H1 (cell line): Measurements from ENCODE around the gene BET1L. TPM values are rescaled to one million over a fixed set of nuclear protein-coding genes. Genes with fewer than 3 reads are reported as not detected.
A peak's percentile ranks its signal among the peaks of the same experiment; 100 is the strongest.
"Not testable (repeated sequence)": the region's sequence is repeated elsewhere in the genome, so short reads cannot be mapped to it uniquely, and the experiment has no call there.

Experiments
- CTCF ChIA-PET: fragments of 300-600 bp; sonication (Branson Sonifier 250); formaldehyde crosslinking; loops from one replicate; lab custom pipeline; 2021; ENCODE audit not compliant: partially characterized antibody; lab: Charles Lee
- POLR2A ChIA-PET: fragments of 300-600 bp; sonication (Branson Sonifier 250); formaldehyde crosslinking; loops from one replicate; lab custom pipeline; 2021; ENCODE audit warnings: inconsistent platforms; ENCODE audit not compliant: partially characterized antibody; lab: Charles Lee
- DNase-seq, 2 experiments: peaks; one replicate each; pipeline versions ENCODE4 v3.0.0 to v3.0.0-alpha.2; 2010 to 2022; ENCODE audit warnings: low spot score in 2 of 2, low read depth in 1 of 2, mixed read lengths in 1 of 2
- FAIRE-seq: peaks from 2 replicates; lab custom pipeline; 2011; peaks lifted over from hg19 to GRCh38; lab: Jason Lieb, UNC
- H2AFZ ChIP-seq: 2 replicates; pipeline ENCODE4 v1.8.1; 2012; ENCODE audit warnings: low read length, inconsistent platforms
- H2AK5ac ChIP-seq: 2 replicates; pipeline ENCODE4 v1.6.1; 2013; ENCODE audit warnings: low read depth, low read length
- H2BK120ac ChIP-seq: replicated peaks from 2 replicates; pipeline ENCODE3; 2013; ENCODE audit warnings: low read depth, low read length, inconsistent platforms
- H2BK12ac ChIP-seq: 2 replicates; pipeline ENCODE4 v1.6.1; 2013; ENCODE audit warnings: low read depth, low read length
- H2BK15ac ChIP-seq: 2 replicates; pipeline ENCODE4 v1.6.1; 2013; ENCODE audit warnings: low read length
- H2BK20ac ChIP-seq: 2 replicates; pipeline ENCODE4 v1.6.1; 2013; ENCODE audit warnings: low read length
- H2BK5ac ChIP-seq: 2 replicates; pipeline ENCODE4 v1.6.1; 2013; ENCODE audit warnings: low read depth, low read length
- H3K14ac ChIP-seq: 2 replicates; pipeline ENCODE4 v1.6.1; 2013; ENCODE audit warnings: inconsistent platforms; ENCODE audit not compliant: insufficient read length
- H3K18ac ChIP-seq: 2 replicates; pipeline ENCODE4 v1.6.1; 2013; ENCODE audit warnings: low read length; ENCODE audit errors: extremely low read depth
- H3K23ac ChIP-seq: 2 replicates; pipeline ENCODE4 v1.6.1; 2013; ENCODE audit warnings: inconsistent platforms; ENCODE audit not compliant: insufficient read length
- H3K23me2 ChIP-seq: 2 replicates; pipeline ENCODE4 v1.6.1; 2013; ENCODE audit warnings: low read depth, low read length
- H3K27ac ChIP-seq: 2 replicates; pipeline ENCODE4 v1.6.1; 2011; ENCODE audit warnings: low read depth, low read length, inconsistent platforms
- H3K27me3 ChIP-seq, 4 experiments: replicated peaks in 1 of 4; 1 replicate in 1 of 4; 2 replicates in 3 of 4; pipeline versions ENCODE4 v1.6.1 to v1.8.1; 2011 to 2013; ENCODE audit warnings: low read length in 3 of 4, mild to moderate bottlenecking in 3 of 4, inconsistent platforms in 2 of 4, mixed read lengths in 2 of 4, moderate library complexity in 1 of 4; ENCODE audit not compliant: control insufficient read depth in 3 of 4, insufficient read depth in 3 of 4; ENCODE audit errors: extremely low read depth in 1 of 4
- H3K36me3 ChIP-seq, 4 experiments: 2 replicates each; pipeline versions ENCODE4 v1.6.1 to v1.8.1; 2011 to 2013; ENCODE audit warnings: mild to moderate bottlenecking in 4 of 4, low read length in 3 of 4, moderate library complexity in 2 of 4, control low read depth in 1 of 4, inconsistent platforms in 1 of 4; ENCODE audit not compliant: insufficient read depth in 4 of 4, control insufficient read depth in 2 of 4
- H3K4ac ChIP-seq: replicated peaks from 2 replicates; pipeline ENCODE3; 2013; ENCODE audit warnings: low read length, low read depth, mixed read lengths, inconsistent platforms; ENCODE audit not compliant: insufficient read length
- H3K4me1 ChIP-seq, 4 experiments: replicated peaks in 1 of 4; 1 replicate in 1 of 4; 2 replicates in 3 of 4; pipeline versions ENCODE4 v1.6.1 to v1.8.1; 2011 to 2013; ENCODE audit warnings: low read length in 3 of 4, inconsistent platforms in 2 of 4, mixed read lengths in 1 of 4; ENCODE audit not compliant: insufficient read depth in 4 of 4, control insufficient read depth in 3 of 4
- H3K4me2 ChIP-seq, 2 experiments: 2 replicates each; pipeline versions ENCODE4 v1.6.1 to v1.8.1; 2011 to 2013; ENCODE audit warnings: low read depth in 2 of 2, low read length in 2 of 2, control low read depth in 1 of 2, inconsistent platforms in 1 of 2, mild to moderate bottlenecking in 1 of 2; ENCODE audit not compliant: insufficient read depth in 1 of 2
- H3K4me3 ChIP-seq, 4 experiments: fragments of 200-600, 300-600 bp in 1 of 4; sonication (generic), shearing (Covaris generic), sonication (Bioruptor Twin) in 1 of 4; 2 replicates each; pipeline versions ENCODE4 v1.5.1 to v1.8.1; 2011 to 2016; ENCODE audit warnings: low read length in 4 of 4, low read depth in 3 of 4, control low read depth in 2 of 4, inconsistent platforms in 2 of 4, mild to moderate bottlenecking in 2 of 4, mixed read lengths in 1 of 4, moderate library complexity in 1 of 4; ENCODE audit not compliant: insufficient read depth in 2 of 4; ENCODE audit errors: extremely low read depth in 1 of 4
- H3K56ac ChIP-seq: replicated peaks from 2 replicates; pipeline ENCODE3; 2013; ENCODE audit warnings: low read depth, mild to moderate bottlenecking, mixed read lengths, low read length, inconsistent platforms; ENCODE audit not compliant: insufficient read length
- H3K79me1 ChIP-seq: 2 replicates; pipeline ENCODE4 v1.6.1; 2013; ENCODE audit warnings: low read depth, low read length, control low read depth
- H3K79me2 ChIP-seq, 2 experiments: 2 replicates each; pipeline versions ENCODE4 v1.6.1 to v1.8.1; 2012 to 2013; ENCODE audit warnings: low read length in 2 of 2, mild to moderate bottlenecking in 2 of 2, inconsistent platforms in 1 of 2; ENCODE audit not compliant: insufficient read depth in 2 of 2, control insufficient read depth in 1 of 2
- H3K9ac ChIP-seq, 4 experiments: replicated peaks in 1 of 4; 1 replicate in 1 of 4; 2 replicates in 3 of 4; pipeline versions ENCODE4 v1.6.1 to v1.8.1; 2011 to 2013; ENCODE audit warnings: low read depth in 3 of 4, low read length in 3 of 4, control low read depth in 2 of 4, mild to moderate bottlenecking in 2 of 4, moderate library complexity in 2 of 4, inconsistent platforms in 1 of 4; ENCODE audit errors: extremely low read depth in 1 of 4
- H3K9me3 ChIP-seq, 2 experiments: 2 replicates each; pipeline versions ENCODE4 v1.6.1 to v1.8.1; 2012 to 2013; ENCODE audit warnings: mild to moderate bottlenecking in 2 of 2, moderate library complexity in 2 of 2, control low read depth in 1 of 2, inconsistent platforms in 1 of 2, low read depth in 1 of 2, low read length in 1 of 2, mixed read lengths in 1 of 2; ENCODE audit not compliant: insufficient read depth in 2 of 2
- H4K20me1 ChIP-seq, 2 experiments: replicated peaks in 1 of 2; 2 replicates each; pipeline versions ENCODE3 to v1.8.1; 2011 to 2013; ENCODE audit warnings: inconsistent platforms in 2 of 2, low read length in 2 of 2, mild to moderate bottlenecking in 1 of 2; ENCODE audit not compliant: insufficient read depth in 2 of 2, control insufficient read depth in 1 of 2
- H4K5ac ChIP-seq: 2 replicates; pipeline ENCODE4 v1.6.1; 2013; ENCODE audit warnings: low read length, low read depth, mixed read lengths, inconsistent platforms; ENCODE audit not compliant: insufficient read length
- H4K8ac ChIP-seq: 2 replicates; pipeline ENCODE4 v1.8.0; 2013; ENCODE audit warnings: mild to moderate bottlenecking, moderate library complexity, low read length, inconsistent platforms; ENCODE audit not compliant: insufficient read depth; ENCODE audit errors: extremely low read depth
- H4K91ac ChIP-seq: replicated peaks from 2 replicates; pipeline ENCODE3; 2013; ENCODE audit warnings: low read length, mixed read lengths, inconsistent platforms; ENCODE audit not compliant: insufficient read length
- CHD2 ChIP-seq: IDR thresholded peaks from 2 replicates; pipeline ENCODE4 v1.6.1; 2012; ENCODE audit warnings: low read length, improper control_type of control experiment
- POLR2AphosphoS5 ChIP-seq: IDR thresholded peaks from 2 replicates; pipeline ENCODE4 v1.6.1; 2011; ENCODE audit warnings: low read depth, low read length
- WGBS, 2 experiments: shearing (Covaris generic) in 1 of 2; methylation state at CpG; one replicate each; pipeline versions ENCODE4 v1.1.6 to v1.1.7; 2013 to 2015; ENCODE audit warnings: low lambda C conversion rate in 2 of 2, mixed read lengths in 2 of 2, inconsistent platforms in 1 of 2, low coverage in 1 of 2, missing lambda C conversion rate in 1 of 2; ENCODE audit not compliant: insufficient replicate concordance in 2 of 2, insufficient coverage in 1 of 2, insufficient read length in 1 of 2; ENCODE audit errors: extremely low coverage in 1 of 2, missing lambda C conversion rate in 1 of 2; 5-methylcytosine and 5-hydroxymethylcytosine counted together
- polyA plus RNA-seq, 7 experiments: library from polyadenylated mRNA; depleted of rRNA in 3 of 7; stranded (reverse) in 5 of 7; unstranded in 2 of 7; fragments of >200 nt in 5 of 7; fragments of 200-250 nt in 2 of 7; gene quantifications; 1 replicate in 5 of 7; 2 replicates in 1 of 7; 4 replicates in 1 of 7; pipeline versions ENCODE4 v1.2.1 to v1.2.3, GENCODE V29; 2011 to 2013; ENCODE audit warnings: missing spikeins in 2 of 7, mixed read lengths in 2 of 7
- total RNA-seq: library from RNA; stranded (reverse); fragmentation: NEBNext Ultra II Directional; extraction: Animal tissue kit (Norgen Biotek cat#: 25700); gene quantifications from 2 replicates; pipeline ENCODE4 v1.2.1, GENCODE V29; 2021

Gene BET1L
- total and polyA plus RNA-seq, 2 of the 8 experiments (the other 6 are each of a cell fraction or from before 2014, with no cell fraction given): 40.2 to 61.9 TPM

DNA sequence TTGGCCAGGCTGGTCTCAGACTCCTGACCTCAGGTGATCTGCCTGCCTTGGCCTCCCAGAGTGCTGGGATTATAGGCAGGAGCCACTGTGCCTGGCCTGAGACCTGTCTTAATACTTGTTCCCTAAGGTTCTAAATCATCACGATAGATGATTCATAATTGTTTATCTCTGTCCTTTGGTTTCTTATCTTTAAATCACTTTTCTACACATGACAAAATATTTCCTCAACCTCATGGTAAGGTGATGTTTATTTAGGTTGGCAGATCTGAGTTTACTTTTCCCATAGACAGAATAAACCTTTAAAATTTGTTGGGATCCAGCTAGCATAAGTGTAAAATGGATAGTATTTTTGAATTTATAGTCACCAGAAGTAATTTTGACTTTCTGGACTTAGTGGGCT is 33.1 kb upstream of the BET1L start (continued):
- TF ChIP-seq POLR2AphosphoS5 (no peak), CHD2 (no peak)
- TF ChIP-seq, all 59 proteins: peak for 0

DNA sequence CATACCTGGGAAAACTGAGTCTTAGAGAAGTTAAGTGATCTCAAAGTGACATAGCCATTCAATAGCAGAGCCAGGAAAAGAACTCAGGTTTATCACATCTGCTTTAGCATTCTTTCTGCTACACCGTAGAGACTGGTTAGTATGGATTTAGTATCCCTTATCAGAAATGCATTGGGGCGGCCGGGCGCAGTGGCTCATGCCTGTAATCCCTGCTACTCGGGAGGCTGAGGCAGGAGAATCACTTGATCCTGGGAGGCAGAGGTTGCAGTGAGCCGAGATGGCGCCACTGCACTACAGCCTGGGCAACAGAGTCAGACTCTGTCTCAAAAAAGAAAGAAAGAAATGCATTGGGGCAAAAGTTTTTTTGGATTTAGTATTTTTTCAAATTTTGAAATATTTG is 31.1 kb upstream of the BET1L start:
- not testable (repeated sequence) for H2AK5ac ChIP-seq, H2BK5ac ChIP-seq, H3K27ac ChIP-seq, H2BK15ac ChIP-seq, H4K5ac ChIP-seq, H2BK120ac ChIP-seq, H2AFZ ChIP-seq, FAIRE-seq, H3K18ac ChIP-seq, H3K4me1 ChIP-seq, H3K4me2 ChIP-seq, H4K91ac ChIP-seq, H3K27me3 ChIP-seq, H3K9ac ChIP-seq, H3K56ac ChIP-seq, H3K4ac ChIP-seq, H3K23ac ChIP-seq, H2BK20ac ChIP-seq, H2BK12ac ChIP-seq, DNase-seq, H3K9me3 ChIP-seq, H3K79me1 ChIP-seq, H4K8ac ChIP-seq, H4K20me1 ChIP-seq, H3K14ac ChIP-seq
- Histone ChIP-seq H3K4me3 (peak overlapping the region in 1 of 4 experiments; percentile 98; a peak in 2 of 8 replicates), H3K79me2 (peaks cover 9 to 27% of the 10 kb centered on the region in 2 experiments), H3K23me2 (peaks cover 14% of the 10 kb centered on the region), H3K36me3 (peaks cover 0 to 14% (median 7%) of the 10 kb centered on the region in 4 experiments; a peak in 4 of 8 replicates)
- ChIA-PET POLR2A (interaction anchor here (1.7 kb wide), 2 partner anchors 11 to 16 kb away, joined by 4 to 5 read pairs; no protein-coding TSS in a partner anchor), CTCF (interaction anchor here (0.5 to 8.7 kb wide), 7 partner anchors 15 to 133 kb away, joined by 3 to 88 read pairs (median 7); no protein-coding TSS in a partner anchor)
- 90% methylated on average over 7 of the region's 7 CpGs; no CpG with 5 or more reads in 1 of the 2 experiments for WGBS, 2 experiments
